H9 (cell line): ENCODE data around the gene GFI1. TPM values are rescaled to one million over a fixed set of nuclear protein-coding genes. Genes with fewer than 3 reads are reported as not detected.

ENCODE experiments used
- DNase-seq: peaks from one replicate; pipeline ENCODE4 v3.0.0-alpha.2; 2017
- H2AFZ ChIP-seq: one replicate; pipeline ENCODE4 v1.6.1; 2013; ENCODE audit warnings: mild to moderate bottlenecking, low read length, control low read depth, moderate library complexity
- H2AK5ac ChIP-seq: 2 replicates; pipeline ENCODE4 v1.6.1; 2013; ENCODE audit warnings: low read length, control low read depth, mixed read lengths; ENCODE audit not compliant: insufficient read length
- H2BK120ac ChIP-seq: one replicate; pipeline ENCODE4 v1.6.1; 2013; ENCODE audit warnings: low read depth, mild to moderate bottlenecking, low read length, control low read depth, inconsistent platforms; ENCODE audit not compliant: poor library complexity, severe bottlenecking
- H2BK12ac ChIP-seq: 2 replicates; pipeline ENCODE4 v1.6.1; 2013; ENCODE audit warnings: low read length, control low read depth, mixed read lengths, low read depth; ENCODE audit not compliant: insufficient read length
- H2BK15ac ChIP-seq: 2 replicates; pipeline ENCODE4 v1.6.1; 2013; ENCODE audit warnings: low read depth, low read length, control low read depth
- H2BK20ac ChIP-seq: one replicate; pipeline ENCODE4 v1.6.1; 2013; ENCODE audit warnings: low read depth, mild to moderate bottlenecking, low read length, control low read depth, inconsistent platforms; ENCODE audit not compliant: poor library complexity, severe bottlenecking
- H2BK5ac ChIP-seq: 2 replicates; pipeline ENCODE4 v1.6.1; 2013; ENCODE audit warnings: low read length, control low read depth, mixed read lengths; ENCODE audit not compliant: insufficient read length
- H3K14ac ChIP-seq: 2 replicates; pipeline ENCODE4 v1.6.1; 2013; ENCODE audit warnings: low read length, control low read depth; ENCODE audit not compliant: insufficient read depth
- H3K18ac ChIP-seq: 2 replicates; pipeline ENCODE4 v1.6.1; 2013; ENCODE audit warnings: low read depth, mild to moderate bottlenecking, mixed read lengths, low read length, control low read depth; ENCODE audit not compliant: insufficient read length
- H3K23ac ChIP-seq: 2 replicates; pipeline ENCODE4 v1.6.1; 2013; ENCODE audit warnings: low read length, control low read depth, mixed read lengths, low read depth; ENCODE audit not compliant: insufficient read length
- H3K23me2 ChIP-seq: 2 replicates; pipeline ENCODE4 v1.6.1; 2013; ENCODE audit warnings: low read depth, mild to moderate bottlenecking, mixed read lengths, low read length, control low read depth; ENCODE audit not compliant: insufficient read length, poor library complexity, severe bottlenecking
- H3K27ac ChIP-seq: 2 replicates; pipeline ENCODE4 v1.5.1; 2013; ENCODE audit warnings: low read length, control low read depth, mixed read lengths, low read depth; ENCODE audit not compliant: insufficient read length
- H3K27me3 ChIP-seq: 2 replicates; pipeline ENCODE4 v1.6.1; 2013; ENCODE audit warnings: low read length, control low read depth, inconsistent platforms; ENCODE audit not compliant: insufficient read depth
- H3K4ac ChIP-seq: 2 replicates; pipeline ENCODE4 v1.6.1; 2013; ENCODE audit warnings: low read depth, mild to moderate bottlenecking, control low read depth, inconsistent platforms, low read length, moderate library complexity
- H3K4me1 ChIP-seq: 2 replicates; pipeline ENCODE4 v1.6.1; 2013; ENCODE audit warnings: low read length, control low read depth, inconsistent platforms; ENCODE audit not compliant: insufficient read depth
- H3K4me2 ChIP-seq: 2 replicates; pipeline ENCODE4 v1.6.1; 2013; ENCODE audit warnings: low read length, control low read depth, mixed read lengths; ENCODE audit not compliant: insufficient read length, insufficient read depth
- H3K56ac ChIP-seq: 2 replicates; pipeline ENCODE4 v1.6.1; 2013; ENCODE audit warnings: low read depth, mild to moderate bottlenecking, mixed read lengths, low read length, control low read depth; ENCODE audit not compliant: insufficient read length
- H3K79me1 ChIP-seq: 2 replicates; pipeline ENCODE4 v1.6.1; 2013; ENCODE audit warnings: low read depth, mild to moderate bottlenecking, moderate library complexity, low read length, control low read depth, inconsistent platforms; ENCODE audit not compliant: insufficient read depth, poor library complexity, severe bottlenecking
- H3K79me2 ChIP-seq: 2 replicates; pipeline ENCODE4 v1.6.1; 2013; ENCODE audit warnings: low read length, control low read depth, inconsistent platforms; ENCODE audit not compliant: insufficient read depth
- H3K9ac ChIP-seq: 2 replicates; pipeline ENCODE4 v1.6.1; 2013; ENCODE audit warnings: low read length, control low read depth, mixed read lengths; ENCODE audit not compliant: insufficient read length; ENCODE audit errors: extremely low read depth
- H3K9me3 ChIP-seq: one replicate; pipeline ENCODE4 v1.6.1; 2013; ENCODE audit warnings: low read depth, low read length, inconsistent platforms; ENCODE audit not compliant: control insufficient read depth
- H3T11ph ChIP-seq: one replicate; pipeline ENCODE4 v1.6.1; 2013; ENCODE audit warnings: mild to moderate bottlenecking, low read length, control low read depth, inconsistent platforms
- H4K20me1 ChIP-seq: one replicate; pipeline ENCODE4 v1.6.1; 2013; ENCODE audit not compliant: control insufficient read depth, insufficient read length, insufficient read depth
- H4K5ac ChIP-seq: 2 replicates; pipeline ENCODE4 v1.6.1; 2013; ENCODE audit warnings: low read depth, mild to moderate bottlenecking, mixed read lengths, low read length, control low read depth; ENCODE audit not compliant: insufficient read length
- H4K8ac ChIP-seq: replicated peaks from 2 replicates; pipeline ENCODE4 v1.6.1; 2013; ENCODE audit warnings: low read length, control low read depth, mixed read lengths, low read depth; ENCODE audit not compliant: insufficient read length
- H4K91ac ChIP-seq: 2 replicates; pipeline ENCODE4 v1.6.1; 2013; ENCODE audit warnings: low read depth, mild to moderate bottlenecking, moderate library complexity, mixed read lengths, low read length, control low read depth; ENCODE audit not compliant: insufficient read length
- H3K27ac Mint-ChIP-seq, 3 experiments: 2 replicates in 2 of 3; 3 replicates in 1 of 3; pipeline ENCODE4 v1.8.0; 2020 to 2021; ENCODE audit warnings: mixed read lengths in 3 of 3, mild to moderate bottlenecking in 1 of 3, moderate library complexity in 1 of 3
- H3K27me3 Mint-ChIP-seq: 2 replicates; pipeline ENCODE4 v1.8.0; 2021; ENCODE audit warnings: low read depth, mild to moderate bottlenecking, moderate library complexity, mixed read lengths
- H3K36me3 Mint-ChIP-seq, 3 experiments: 2 replicates in 2 of 3; 3 replicates in 1 of 3; pipeline ENCODE4 v1.8.0; 2020 to 2021; ENCODE audit warnings: low read depth in 3 of 3, mixed read lengths in 3 of 3; ENCODE audit not compliant: insufficient read depth in 1 of 3
- H3K4me1 Mint-ChIP-seq, 2 experiments: 2 replicates each; pipeline ENCODE4 v1.8.0; 2020; ENCODE audit warnings: mixed read lengths in 2 of 2
- H3K4me3 Mint-ChIP-seq, 2 experiments: 2 replicates in 1 of 2; 3 replicates in 1 of 2; pipeline ENCODE4 v1.8.0; 2020 to 2021; ENCODE audit warnings: mild to moderate bottlenecking in 2 of 2, mixed read lengths in 2 of 2, moderate library complexity in 1 of 2
- H3K9me3 Mint-ChIP-seq, 2 experiments: 2 replicates in 1 of 2; 3 replicates in 1 of 2; pipeline ENCODE4 v1.8.0; 2020; ENCODE audit warnings: mild to moderate bottlenecking in 2 of 2, mixed read lengths in 2 of 2, moderate library complexity in 1 of 2
- CTCF ChIP-seq: fragments of 200-600 bp; sonication (generic); conservative IDR thresholded peaks from 3 replicates; pipeline ENCODE4 v1.8.0; 2021; ENCODE audit warnings: antibody characterized with exemption, mild to moderate bottlenecking
- WGBS: extraction: QIAGEN DNeasy Blood & Tissue Kit; methylation state at CpG from one replicate; pipeline ENCODE4 v1.1.7; 2013; ENCODE audit warnings: missing lambda C conversion rate, low lambda C conversion rate, mixed read lengths; ENCODE audit not compliant: insufficient read length; ENCODE audit errors: extremely low coverage; 5-methylcytosine and 5-hydroxymethylcytosine counted together
- total RNA-seq: library from RNA; stranded (reverse); gene quantifications from 2 replicates; pipeline ENCODE4 v1.2.1, GENCODE V29; 2021

The GFI1 gene
- total RNA-seq, 1 experiment from 2014 or later: 0.11 TPM

DNA sequence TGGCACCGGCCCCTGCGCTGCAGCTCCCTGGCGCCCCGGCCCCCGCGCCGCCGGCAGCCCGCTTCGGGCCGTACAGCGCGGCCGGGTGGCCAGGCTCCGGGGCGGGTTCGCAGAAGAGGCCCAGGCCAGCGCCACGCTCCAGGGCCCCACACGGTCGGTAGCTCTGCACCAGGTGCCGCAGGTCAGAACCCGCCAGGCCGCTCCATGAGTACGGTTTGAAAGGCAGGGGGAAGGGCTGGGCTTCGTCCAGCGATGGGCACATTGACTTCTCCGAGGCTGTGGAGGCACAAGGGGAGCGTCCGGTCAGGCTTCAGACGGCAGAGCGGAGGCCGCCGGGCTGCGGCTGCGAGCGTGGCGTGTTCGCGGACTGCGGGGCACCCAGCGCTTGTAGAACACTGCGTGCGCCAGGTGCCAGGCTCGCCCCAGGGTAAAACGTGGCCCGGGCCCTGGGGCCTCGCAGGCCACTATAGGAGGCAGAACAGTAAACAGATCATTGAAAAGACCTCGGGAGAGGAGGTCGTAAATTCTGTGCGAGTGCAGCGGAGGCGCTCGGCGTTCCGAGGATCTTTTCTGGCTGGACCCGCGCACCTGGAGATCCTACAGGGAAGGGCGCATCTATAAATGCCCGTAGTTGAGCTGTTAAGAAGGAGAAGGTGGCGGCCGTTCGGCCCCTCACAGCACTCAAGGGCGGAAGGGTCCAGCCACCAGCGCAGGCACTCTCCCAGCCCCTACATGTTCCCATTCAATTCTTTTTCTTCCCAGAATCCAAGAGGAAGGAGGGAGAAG, 5.7 kb downstream of the GFI1 start:
- H3K4me2 ChIP-seq: peak overlapping the region; percentile 74
- no peak for TF ChIP-seq CTCF
- H4K5ac ChIP-seq: no peak overlapping the region
- Mint-ChIP-seq H3K9me3 (peaks cover 5 to 14% of the 10 kb centered on the region in 2 experiments), H3K36me3 (peaks cover 0 to 4% (median 0%) of the 10 kb centered on the region in 3 experiments; a peak in 2 of 7 replicates), H3K27me3 (peaks cover 99% of the 10 kb centered on the region), H3K27ac (no peak overlapping the region), H3K4me1 (peaks cover 39 to 50% of the 10 kb centered on the region in 2 experiments), H3K4me3 (peak overlapping the region; percentile 53 to 83)
- no peak overlapping the region for H2BK5ac ChIP-seq
- no peak overlapping the region for H3K27ac ChIP-seq
- no peak overlapping the region for H3K18ac ChIP-seq
- no peaks in the 10 kb centered on the region for H3K9me3 ChIP-seq
- no peak overlapping the region for H2BK120ac ChIP-seq
- H2BK20ac ChIP-seq: no peak overlapping the region
- peak; percentile 54 for DNase-seq
- no peak overlapping the region for H2AFZ ChIP-seq
- H3K23ac ChIP-seq: no peak overlapping the region
- H4K8ac ChIP-seq: no peak overlapping the region
- H2BK15ac ChIP-seq: no peak overlapping the region
- H4K20me1 ChIP-seq: no peaks in the 10 kb centered on the region
- no peak overlapping the region for H3T11ph ChIP-seq
- H3K56ac ChIP-seq: no peak overlapping the region
- H3K4me1 ChIP-seq: no peaks in the 10 kb centered on the region
- H3K9ac ChIP-seq: no peak overlapping the region
- 0 out of 2 replicates have a peak overlapping the region, but pooled peaks have one; percentile 22 for H3K14ac ChIP-seq
- no CpG with 5 or more reads among the region's 65 CpGs for WGBS
- no peak overlapping the region for H4K91ac ChIP-seq
- H3K4ac ChIP-seq: no peak overlapping the region
- peaks cover 78% of the 10 kb centered on the region for H3K27me3 ChIP-seq
- H2AK5ac ChIP-seq: no peak overlapping the region
- no peaks in the 10 kb centered on the region for H3K79me1 ChIP-seq
- peaks cover 40% of the 10 kb centered on the region for H3K23me2 ChIP-seq
- H3K79me2 ChIP-seq: no peaks in the 10 kb centered on the region
- H2BK12ac ChIP-seq: no peak overlapping the region
